ENCODE results near the gene MYO6.

DNA sequence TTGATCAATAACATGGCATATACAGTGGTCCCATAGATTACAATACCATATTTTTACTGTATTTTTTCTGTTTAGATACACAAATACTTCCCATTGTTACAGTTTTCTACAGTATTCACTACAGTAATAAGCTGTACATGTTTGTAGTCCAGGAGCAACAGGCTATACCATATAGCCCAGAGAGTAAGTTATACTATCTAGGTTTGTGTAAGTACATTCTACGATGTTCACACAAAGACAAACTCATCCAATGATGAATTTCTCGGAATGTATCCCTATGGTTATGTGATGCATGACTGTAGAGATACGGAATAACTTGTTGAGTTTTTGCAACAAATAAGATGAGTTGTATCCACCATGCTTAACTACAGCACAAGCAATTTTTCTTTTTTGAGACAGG lies 3.6 kb upstream of the MYO6 start:
- no peak for TF ChIP-seq POLR2AphosphoS5 (IDR thresholded peaks at IDR 0.05; ENCODE audit: low read depth, low read length)
- TF ChIP-seq, protein P1, sequence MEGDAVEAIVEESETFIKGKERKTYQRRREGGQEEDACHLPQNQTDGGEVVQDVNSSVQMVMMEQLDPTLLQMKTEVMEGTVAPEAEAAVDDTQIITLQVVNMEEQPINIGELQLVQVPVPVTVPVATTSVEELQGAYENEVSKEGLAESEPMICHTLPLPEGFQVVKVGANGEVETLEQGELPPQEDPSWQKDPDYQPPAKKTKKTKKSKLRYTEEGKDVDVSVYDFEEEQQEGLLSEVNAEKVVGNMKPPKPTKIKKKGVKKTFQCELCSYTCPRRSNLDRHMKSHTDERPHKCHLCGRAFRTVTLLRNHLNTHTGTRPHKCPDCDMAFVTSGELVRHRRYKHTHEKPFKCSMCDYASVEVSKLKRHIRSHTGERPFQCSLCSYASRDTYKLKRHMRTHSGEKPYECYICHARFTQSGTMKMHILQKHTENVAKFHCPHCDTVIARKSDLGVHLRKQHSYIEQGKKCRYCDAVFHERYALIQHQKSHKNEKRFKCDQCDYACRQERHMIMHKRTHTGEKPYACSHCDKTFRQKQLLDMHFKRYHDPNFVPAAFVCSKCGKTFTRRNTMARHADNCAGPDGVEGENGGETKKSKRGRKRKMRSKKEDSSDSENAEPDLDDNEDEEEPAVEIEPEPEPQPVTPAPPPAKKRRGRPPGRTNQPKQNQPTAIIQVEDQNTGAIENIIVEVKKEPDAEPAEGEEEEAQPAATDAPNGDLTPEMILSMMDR (IDR thresholded peaks at IDR 0.05) = no peak
